OCI-LY7 (cell line): ENCODE data around the gene PDZD2. TPM values are rescaled to one million over a fixed set of nuclear protein-coding genes. Genes with fewer than 3 reads are reported as not detected.

Source experiments
- BruUV-seq: library from RNA; stranded (reverse); fragments of 400-500 nt; replicated peaks from 2 replicates; lab custom pipeline; 2021; lab: Mats Ljungman, UMichigan
- CTCF ChIA-PET: fragments of 300-600 bp; sonication (Branson Sonifier 250); formaldehyde crosslinking; loops from one replicate; lab custom pipeline; 2022; ENCODE audit warnings: antibody characterized with exemption; ENCODE audit not compliant: unreplicated experiment; lab: Charles Lee
- POLR2A ChIA-PET: fragments of 300-600 bp; sonication (Branson Sonifier 250); formaldehyde crosslinking; loops from one replicate; lab custom pipeline; 2022; ENCODE audit warnings: antibody characterized with exemption; lab: Charles Lee
- DNase-seq: peaks from one replicate; pipeline ENCODE4 v3.0.0-alpha.2; 2015; ENCODE audit warnings: low spot score
- H2AFZ ChIP-seq: fragments of 200-600 bp; sonication (generic), shearing (Covaris generic); 2 replicates; pipeline ENCODE4 v1.6.1; 2014; ENCODE audit warnings: mild to moderate bottlenecking, antibody characterized with exemption, low read length, moderate library complexity
- H3K27ac ChIP-seq: fragments of 200-600 bp; sonication (generic); 2 replicates; pipeline ENCODE4 v1.5.1; 2014; ENCODE audit warnings: mixed run types, low read depth, mild to moderate bottlenecking, moderate library complexity, low read length, inconsistent platforms; ENCODE audit not compliant: poor library complexity, severe bottlenecking
- H3K36me3 ChIP-seq: fragments of 200-600 bp; sonication (generic); 2 replicates; pipeline ENCODE4 v1.6.1; 2014; ENCODE audit warnings: mild to moderate bottlenecking, antibody characterized with exemption, low read length, moderate library complexity, mixed read lengths; ENCODE audit not compliant: insufficient read depth
- H3K4me1 ChIP-seq: fragments of 200-600 bp; sonication (generic); 2 replicates; pipeline ENCODE4 v1.5.1; 2014; ENCODE audit warnings: mild to moderate bottlenecking, low read length; ENCODE audit not compliant: insufficient read depth, poor library complexity, severe bottlenecking
- H3K4me2 ChIP-seq: fragments of 200-600 bp; sonication (generic); 2 replicates; pipeline ENCODE4 v1.6.1; 2014; ENCODE audit warnings: mild to moderate bottlenecking, low read length
- H3K4me3 ChIP-seq: fragments of 200-600 bp; sonication (generic); 2 replicates; pipeline ENCODE4 v1.5.1; 2014; ENCODE audit warnings: mild to moderate bottlenecking, low read depth, low read length; ENCODE audit not compliant: poor library complexity, severe bottlenecking
- H3K79me2 ChIP-seq: fragments of 200-600 bp; sonication (generic); 2 replicates; pipeline ENCODE4 v1.6.1; 2016; ENCODE audit warnings: low read depth, mild to moderate bottlenecking, low read length, moderate library complexity, mixed read lengths; ENCODE audit not compliant: insufficient read depth
- H3K9me2 ChIP-seq: fragments of 200-600 bp; sonication (generic); 2 replicates; pipeline ENCODE4 v1.6.1; 2016; ENCODE audit warnings: mild to moderate bottlenecking, low read length, mixed read lengths; ENCODE audit not compliant: insufficient read depth
- H3K9me3 ChIP-seq: fragments of 200-600 bp; sonication (generic); 2 replicates; pipeline ENCODE4 v1.6.1; 2014; ENCODE audit warnings: mild to moderate bottlenecking, mixed run types, low read length, mixed read lengths
- H4K20me1 ChIP-seq: fragments of 200-600 bp; sonication (generic); 2 replicates; pipeline ENCODE4 v1.6.1; 2014; ENCODE audit warnings: mild to moderate bottlenecking, antibody characterized with exemption, low read length, moderate library complexity, mixed read lengths; ENCODE audit not compliant: insufficient read depth
- CTCF ChIP-seq: fragments of 200-600 bp; sonication (generic); conservative IDR thresholded peaks from 2 replicates; pipeline ENCODE4 v1.5.1; 2014; ENCODE audit warnings: mild to moderate bottlenecking, antibody characterized with exemption, low read length, moderate library complexity, mixed read lengths
- EZH2phosphoT487 ChIP-seq: fragments of 200-600 bp; sonication (generic); IDR thresholded peaks from 2 replicates; pipeline ENCODE4 v1.6.1; 2018; ENCODE audit warnings: low read depth, borderline replicate concordance, mild to moderate bottlenecking, mixed run types, antibody characterized with exemption, low read length, moderate library complexity, mixed read lengths
- intact Hi-C: fragments of 100-400 bp; cut with micrococcal nuclease; formaldehyde crosslinking; loops from one replicate; pipeline ENCODE4 v1.10.0; 2022; ENCODE audit not compliant: unreplicated experiment
- total RNA-seq, 2 experiments: library from RNA; depleted of rRNA in 1 of 2; stranded (reverse); fragments of >200 nt in 1 of 2; shearing (Covaris generic) in 1 of 2; gene quantifications; 2 replicates each; pipeline ENCODE4 v1.2.3, GENCODE V29; 2014 to 2022

The PDZD2 gene
- total RNA-seq, 2 experiments from 2014 or later, result 8.6 to 10.6 TPM

DNA sequence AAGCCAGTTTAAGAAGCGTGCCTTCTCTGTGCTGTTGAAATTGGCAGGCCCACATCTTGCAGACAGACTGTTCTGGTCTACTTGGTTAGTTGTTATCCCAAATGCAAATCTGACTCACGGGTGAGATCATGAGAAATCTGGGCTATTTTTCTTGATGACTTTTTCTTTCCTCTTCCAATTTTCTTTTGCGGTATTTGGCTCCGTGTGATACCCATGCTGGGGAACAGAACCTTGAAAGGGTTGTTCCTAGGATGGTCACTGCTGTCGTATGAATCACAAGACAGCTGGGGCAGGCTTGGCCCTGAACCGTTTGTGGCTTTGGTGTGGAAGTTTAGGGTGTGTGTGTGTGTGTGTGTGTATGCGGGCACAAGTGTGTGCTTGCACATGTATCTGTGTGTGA is 24.6 kb downstream of the PDZD2 start:
- POLR2A ChIA-PET, result interaction anchor here (0.6 kb wide), 1 partner anchor 53 kb away, joined by 3 read pairs; no protein-coding TSS in a partner anchor
- Histone ChIP-seq H3K79me2 (no peaks in the 10 kb centered on the region), H3K9me3 (no peaks in the 10 kb centered on the region), H2AFZ (no peak overlapping the region), H3K36me3 (no peaks in the 10 kb centered on the region), H3K4me1 (no peaks in the 10 kb centered on the region), H3K27ac (no peak overlapping the region), H4K20me1 (no peaks in the 10 kb centered on the region), H3K4me2 (no peak overlapping the region), H3K9me2 (no peaks in the 10 kb centered on the region), H3K4me3 (no peak overlapping the region)
- no peak for DNase-seq
- TF ChIP-seq EZH2phosphoT487, result no peak
- TF ChIP-seq CTCF, result no peak
- BruUV-seq, result no TSS peak
- intact Hi-C loops, result no loop called here
- CTCF ChIA-PET, result interaction anchor here (0.6 kb wide), 1 partner anchor 36 kb away, joined by 3 read pairs; no protein-coding TSS in a partner anchor

- CTCF ChIA-PET, result no interaction called here
- H3K9me3 ChIP-seq, result no peaks in the 10 kb centered on the region
Measured at GRCh38 chr5:31664566-31664965, 25.6 kb downstream of the PDZD2 start.

More at GRCh38 chr5:31664566-31664965, 25.6 kb downstream of the PDZD2 start:
- POLR2A ChIA-PET, result no interaction called here
- Histone ChIP-seq H3K4me2 (no peak overlapping the region), H3K4me1 (no peaks in the 10 kb centered on the region), H3K27ac (no peak overlapping the region), H3K4me3 (no peak overlapping the region), H2AFZ (no peak overlapping the region), H3K9me2 (no peaks in the 10 kb centered on the region), H4K20me1 (no peaks in the 10 kb centered on the region), H3K79me2 (no peaks in the 10 kb centered on the region), H3K36me3 (no peaks in the 10 kb centered on the region)
- TF ChIP-seq EZH2phosphoT487, result no peak
- peak; percentile 66 for TF ChIP-seq CTCF
- no TSS peak for BruUV-seq
- intact Hi-C loops, result no loop called here
- DNase-seq, result peak; percentile 30
